GM12892 (cell line): Measurements from ENCODE around the gene ITGB5.

Experiments used
- POLR2A ChIP-seq: IDR thresholded peaks from 2 replicates; pipeline ENCODE4 v1.6.1; 2011; ENCODE audit warnings: low read depth, low read length, control low read depth
- POLR2AphosphoS5 ChIP-seq: IDR thresholded peaks from 2 replicates; pipeline ENCODE4 v1.6.1; 2011; ENCODE audit warnings: low read depth, low read length, control low read depth
- TAF1 ChIP-seq: IDR thresholded peaks from 2 replicates; pipeline ENCODE4 v1.6.1; 2011; ENCODE audit warnings: low read depth, mild to moderate bottlenecking, control low read depth, low read length, borderline replicate concordance

GRCh38 chr3:124769462-124769861 lies 117.7 kb downstream of the ITGB5 start:
- TF ChIP-seq POLR2A = no peak
- TF ChIP-seq POLR2AphosphoS5 = no peak
- no peak for TF ChIP-seq TAF1
